Mesodermal cell (in vitro differentiated cells): ENCODE measurements around the gene SYNE2.

Source experiments
- H3K27ac ChIP-seq: 2 replicates; pipeline ENCODE4 v1.7.0; 2013; ENCODE audit warnings: mild to moderate bottlenecking, low read depth, low read length, moderate library complexity; ENCODE audit not compliant: severe bottlenecking
- H3K36me3 ChIP-seq: 2 replicates; pipeline ENCODE4 v1.7.1; 2013; ENCODE audit warnings: mild to moderate bottlenecking, low read length, moderate library complexity; ENCODE audit not compliant: control insufficient read depth, insufficient read depth
- H3K4me1 ChIP-seq: one replicate; pipeline ENCODE4 v1.7.1; 2013; ENCODE audit warnings: mild to moderate bottlenecking, low read length; ENCODE audit not compliant: insufficient read depth, control insufficient read depth, poor library complexity, severe bottlenecking
- H3K4me3 ChIP-seq: 2 replicates; pipeline ENCODE4 v1.7.0; 2013; ENCODE audit warnings: low read length, control low read depth, mild to moderate bottlenecking; ENCODE audit not compliant: insufficient read depth, poor library complexity, severe bottlenecking; ENCODE audit errors: extremely low read depth
- H3K9me3 ChIP-seq: 2 replicates; pipeline ENCODE4 v1.7.1; 2013; ENCODE audit warnings: mild to moderate bottlenecking, low read length, moderate library complexity; ENCODE audit not compliant: control insufficient read depth
- WGBS, 2 experiments: methylation state at CpG; one replicate each; pipeline ENCODE4 v1.1.5; 2013; ENCODE audit warnings: missing lambda C conversion rate in 2 of 2; ENCODE audit not compliant: insufficient coverage in 2 of 2; 5-methylcytosine and 5-hydroxymethylcytosine counted together

SYNE2 gene

GRCh38 chr14:63895510-63895909 is 42.7 kb downstream of the SYNE2 start:
- no peak overlapping the region for H3K4me3 ChIP-seq

GRCh38 chr14:63896278-63896720 is 43.5 kb downstream of the SYNE2 start:
- Histone ChIP-seq H3K4me1 (peaks cover 8% of the 10 kb centered on the region), H3K36me3 (no peaks in the 10 kb centered on the region), H3K4me3 (no peak overlapping the region), H3K27ac (no peak overlapping the region), H3K9me3 (no peaks in the 10 kb centered on the region)
- no CpG with 5 or more reads among the region's 4 CpGs for WGBS, 2 experiments

More at GRCh38 chr14:63895510-63895909, 42.7 kb downstream of the SYNE2 start:
- Histone ChIP-seq H3K36me3 (no peaks in the 10 kb centered on the region), H3K27ac (no peak overlapping the region), H3K9me3 (no peaks in the 10 kb centered on the region), H3K4me1 (peaks cover 8% of the 10 kb centered on the region)

GRCh38 chr14:63897721-63898163 is 44.9 kb downstream of the SYNE2 start:
- no peaks in the 10 kb centered on the region for H3K36me3 ChIP-seq
- no peaks in the 10 kb centered on the region for H3K4me1 ChIP-seq
- no peak overlapping the region for H3K27ac ChIP-seq
- H3K4me3 ChIP-seq, result no peak overlapping the region
- no peaks in the 10 kb centered on the region for H3K9me3 ChIP-seq
- 84 to 100% methylated on average over 2 to 3 of the region's 4 CpGs for WGBS, 2 experiments

GRCh38 chr14:63899953-63900352 is 47.1 kb downstream of the SYNE2 start:
- no peaks in the 10 kb centered on the region for H3K4me1 ChIP-seq
- no peak overlapping the region for H3K27ac ChIP-seq
- WGBS, 2 experiments, result 94 to 100% methylated on average over 2 of the region's 2 CpGs
- no peaks in the 10 kb centered on the region for H3K9me3 ChIP-seq
- H3K4me3 ChIP-seq, result no peak overlapping the region
- no peaks in the 10 kb centered on the region for H3K36me3 ChIP-seq

- 86 to 100% methylated on average over 2 to 3 of the region's 5 CpGs for WGBS, 2 experiments
- no peaks in the 10 kb centered on the region for H3K4me1 ChIP-seq
- no peaks in the 10 kb centered on the region for H3K9me3 ChIP-seq
- H3K27ac ChIP-seq, result no peak overlapping the region
- H3K4me3 ChIP-seq, result no peak overlapping the region
- no peaks in the 10 kb centered on the region for H3K36me3 ChIP-seq
Measured at GRCh38 chr14:63901434-63902085, 48.8 kb downstream of the SYNE2 start.

- no peaks in the 10 kb centered on the region for H3K9me3 ChIP-seq
- no peak overlapping the region for H3K4me3 ChIP-seq
- H3K4me1 ChIP-seq, result no peaks in the 10 kb centered on the region
- no peak overlapping the region for H3K27ac ChIP-seq
- 91 to 93% methylated on average over 4 to 6 of the region's 7 CpGs for WGBS, 2 experiments
- no peaks in the 10 kb centered on the region for H3K36me3 ChIP-seq
Measured at GRCh38 chr14:63902375-63902976, 49.7 kb downstream of the SYNE2 start.

- Histone ChIP-seq H3K9me3 (no peaks in the 10 kb centered on the region), H3K27ac (no peak overlapping the region), H3K4me3 (no peak overlapping the region), H3K36me3 (no peaks in the 10 kb centered on the region), H3K4me1 (no peaks in the 10 kb centered on the region)
- WGBS, 2 experiments, result 94 to 100% methylated on average over 1 to 2 of the region's 2 CpGs
Measured at GRCh38 chr14:63904724-63905123, 51.9 kb downstream of the SYNE2 start.

- Histone ChIP-seq H3K9me3 (no peaks in the 10 kb centered on the region), H3K27ac (no peak overlapping the region), H3K36me3 (no peaks in the 10 kb centered on the region), H3K4me3 (no peak overlapping the region), H3K4me1 (no peaks in the 10 kb centered on the region)
- no CpG with 5 or more reads among the region's 2 CpGs for WGBS, 2 experiments
Measured at GRCh38 chr14:63905370-63905769, 52.6 kb downstream of the SYNE2 start.

- H3K9me3 ChIP-seq, result no peaks in the 10 kb centered on the region
- H3K4me1 ChIP-seq, result no peaks in the 10 kb centered on the region
- H3K27ac ChIP-seq, result no peak overlapping the region
- no peak overlapping the region for H3K4me3 ChIP-seq
- WGBS, 2 experiments, result 100% methylated on average over 1 of the region's 4 CpGs
- H3K36me3 ChIP-seq, result no peaks in the 10 kb centered on the region
Measured at GRCh38 chr14:63908667-63909264, 56.0 kb downstream of the SYNE2 start.

GRCh38 chr14:63909984-63910383 is 57.2 kb downstream of the SYNE2 start:
- H3K4me3 ChIP-seq, result no peak overlapping the region
- H3K9me3 ChIP-seq, result no peaks in the 10 kb centered on the region
- no peaks in the 10 kb centered on the region for H3K36me3 ChIP-seq
- H3K4me1 ChIP-seq, result no peaks in the 10 kb centered on the region
- no peak overlapping the region for H3K27ac ChIP-seq
